ENCODE results near the gene CCDC92. TPM values are rescaled to one million over a fixed set of nuclear protein-coding genes. Genes with fewer than 3 reads are reported as not detected.

CCDC92 gene
- total and polyA plus RNA-seq, 2 of the 13 experiments (the other 11 are each of a cell fraction or from before 2014, with no cell fraction given), result 5.4 to 14.7 TPM

DNA sequence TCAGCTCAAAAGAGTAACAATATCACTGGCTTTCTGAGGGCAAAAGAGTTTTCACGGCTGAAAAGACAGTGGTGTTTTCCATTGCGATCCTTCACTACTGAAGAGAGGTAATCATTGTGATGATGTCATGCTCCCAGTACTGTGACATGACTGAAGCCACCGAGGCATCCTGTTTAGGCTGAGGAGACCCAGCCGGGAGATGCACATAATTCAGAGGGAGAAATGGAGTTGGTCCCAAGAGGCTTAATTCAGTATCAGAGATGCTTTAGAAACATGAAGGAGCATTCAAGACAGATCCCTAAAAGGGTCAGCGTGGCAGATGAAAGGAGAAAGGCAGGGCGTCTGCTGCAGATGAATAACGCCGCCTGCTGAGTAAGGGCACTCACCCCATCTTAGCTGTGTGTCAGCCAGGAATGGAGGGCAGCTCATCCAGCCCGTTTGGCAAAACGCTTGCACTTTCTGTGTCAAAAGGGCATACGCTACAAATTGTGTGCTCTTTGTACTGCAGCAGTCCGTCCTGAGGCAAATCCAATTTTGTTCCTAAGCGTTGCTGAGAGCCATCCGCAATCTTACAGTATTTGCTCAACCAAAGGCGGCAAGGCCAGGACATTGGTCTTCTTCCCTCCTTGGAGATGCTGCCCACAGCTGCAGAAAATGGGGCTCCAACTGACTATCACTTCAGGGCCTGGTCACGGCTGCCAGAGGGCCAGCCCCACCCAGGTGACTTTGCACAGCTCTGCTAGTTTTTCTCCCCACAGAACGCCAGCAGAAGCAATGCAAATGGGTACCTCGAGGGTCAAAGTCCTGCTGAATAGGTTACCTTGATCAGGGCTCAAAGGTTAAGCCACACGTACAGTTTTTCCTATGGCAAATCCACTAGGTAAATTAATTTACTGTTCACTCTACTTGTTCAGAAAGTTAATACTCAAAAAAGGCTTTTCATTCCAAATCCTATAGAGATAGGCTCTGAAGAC is 23.5 kb downstream of the CCDC92 start (continued):
- TF ChIP-seq, protein P1, sequence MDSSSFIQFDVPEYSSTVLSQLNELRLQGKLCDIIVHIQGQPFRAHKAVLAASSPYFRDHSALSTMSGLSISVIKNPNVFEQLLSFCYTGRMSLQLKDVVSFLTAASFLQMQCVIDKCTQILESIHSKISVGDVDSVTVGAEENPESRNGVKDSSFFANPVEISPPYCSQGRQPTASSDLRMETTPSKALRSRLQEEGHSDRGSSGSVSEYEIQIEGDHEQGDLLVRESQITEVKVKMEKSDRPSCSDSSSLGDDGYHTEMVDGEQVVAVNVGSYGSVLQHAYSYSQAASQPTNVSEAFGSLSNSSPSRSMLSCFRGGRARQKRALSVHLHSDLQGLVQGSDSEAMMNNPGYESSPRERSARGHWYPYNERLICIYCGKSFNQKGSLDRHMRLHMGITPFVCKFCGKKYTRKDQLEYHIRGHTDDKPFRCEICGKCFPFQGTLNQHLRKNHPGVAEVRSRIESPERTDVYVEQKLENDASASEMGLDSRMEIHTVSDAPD (CRISPR knock-in tag; IDR thresholded peaks at IDR 0.05), result no peak
- TF ChIP-seq ZKSCAN8 (CRISPR knock-in tag; IDR thresholded peaks at IDR 0.05; ENCODE audit: borderline replicate concordance), result no peak
- no peak for TF ChIP-seq ZNF496 (CRISPR knock-in tag; IDR thresholded peaks at IDR 0.05; ENCODE audit: insufficient replicate concordance)
- TF ChIP-seq ZSCAN9 (CRISPR knock-in tag; IDR thresholded peaks at IDR 0.05; ENCODE audit: borderline replicate concordance), result no peak
- TF ChIP-seq, protein P2, sequence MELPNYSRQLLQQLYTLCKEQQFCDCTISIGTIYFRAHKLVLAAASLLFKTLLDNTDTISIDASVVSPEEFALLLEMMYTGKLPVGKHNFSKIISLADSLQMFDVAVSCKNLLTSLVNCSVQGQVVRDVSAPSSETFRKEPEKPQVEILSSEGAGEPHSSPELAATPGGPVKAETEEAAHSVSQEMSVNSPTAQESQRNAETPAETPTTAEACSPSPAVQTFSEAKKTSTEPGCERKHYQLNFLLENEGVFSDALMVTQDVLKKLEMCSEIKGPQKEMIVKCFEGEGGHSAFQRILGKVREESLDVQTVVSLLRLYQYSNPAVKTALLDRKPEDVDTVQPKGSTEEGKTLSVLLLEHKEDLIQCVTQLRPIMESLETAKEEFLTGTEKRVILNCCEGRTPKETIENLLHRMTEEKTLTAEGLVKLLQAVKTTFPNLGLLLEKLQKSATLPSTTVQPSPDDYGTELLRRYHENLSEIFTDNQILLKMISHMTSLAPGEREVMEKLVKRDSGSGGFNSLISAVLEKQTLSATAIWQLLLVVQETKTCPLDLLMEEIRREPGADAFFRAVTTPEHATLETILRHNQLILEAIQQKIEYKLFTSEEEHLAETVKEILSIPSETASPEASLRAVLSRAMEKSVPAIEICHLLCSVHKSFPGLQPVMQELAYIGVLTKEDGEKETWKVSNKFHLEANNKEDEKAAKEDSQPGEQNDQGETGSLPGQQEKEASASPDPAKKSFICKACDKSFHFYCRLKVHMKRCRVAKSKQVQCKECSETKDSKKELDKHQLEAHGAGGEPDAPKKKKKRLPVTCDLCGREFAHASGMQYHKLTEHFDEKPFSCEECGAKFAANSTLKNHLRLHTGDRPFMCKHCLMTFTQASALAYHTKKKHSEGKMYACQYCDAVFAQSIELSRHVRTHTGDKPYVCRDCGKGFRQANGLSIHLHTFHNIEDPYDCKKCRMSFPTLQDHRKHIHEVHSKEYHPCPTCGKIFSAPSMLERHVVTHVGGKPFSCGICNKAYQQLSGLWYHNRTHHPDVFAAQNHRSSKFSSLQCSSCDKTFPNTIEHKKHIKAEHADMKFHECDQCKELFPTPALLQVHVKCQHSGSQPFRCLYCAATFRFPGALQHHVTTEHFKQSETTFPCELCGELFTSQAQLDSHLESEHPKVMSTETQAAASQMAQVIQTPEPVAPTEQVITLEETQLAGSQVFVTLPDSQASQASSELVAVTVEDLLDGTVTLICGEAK (IDR thresholded peaks at IDR 0.05), result no peak
- TF ChIP-seq, protein P2 (CRISPR knock-in tag; IDR thresholded peaks at IDR 0.05), result no peak; the same call in 1 of the 2 replicates
- TF ChIP-seq WIZ (CRISPR knock-in tag; IDR thresholded peaks at IDR 0.05), result no peak
- no peak for TF ChIP-seq KDM6A (CRISPR knock-in tag; IDR thresholded peaks at IDR 0.05; ENCODE audit: low read depth)
- TF ChIP-seq, protein P3, sequence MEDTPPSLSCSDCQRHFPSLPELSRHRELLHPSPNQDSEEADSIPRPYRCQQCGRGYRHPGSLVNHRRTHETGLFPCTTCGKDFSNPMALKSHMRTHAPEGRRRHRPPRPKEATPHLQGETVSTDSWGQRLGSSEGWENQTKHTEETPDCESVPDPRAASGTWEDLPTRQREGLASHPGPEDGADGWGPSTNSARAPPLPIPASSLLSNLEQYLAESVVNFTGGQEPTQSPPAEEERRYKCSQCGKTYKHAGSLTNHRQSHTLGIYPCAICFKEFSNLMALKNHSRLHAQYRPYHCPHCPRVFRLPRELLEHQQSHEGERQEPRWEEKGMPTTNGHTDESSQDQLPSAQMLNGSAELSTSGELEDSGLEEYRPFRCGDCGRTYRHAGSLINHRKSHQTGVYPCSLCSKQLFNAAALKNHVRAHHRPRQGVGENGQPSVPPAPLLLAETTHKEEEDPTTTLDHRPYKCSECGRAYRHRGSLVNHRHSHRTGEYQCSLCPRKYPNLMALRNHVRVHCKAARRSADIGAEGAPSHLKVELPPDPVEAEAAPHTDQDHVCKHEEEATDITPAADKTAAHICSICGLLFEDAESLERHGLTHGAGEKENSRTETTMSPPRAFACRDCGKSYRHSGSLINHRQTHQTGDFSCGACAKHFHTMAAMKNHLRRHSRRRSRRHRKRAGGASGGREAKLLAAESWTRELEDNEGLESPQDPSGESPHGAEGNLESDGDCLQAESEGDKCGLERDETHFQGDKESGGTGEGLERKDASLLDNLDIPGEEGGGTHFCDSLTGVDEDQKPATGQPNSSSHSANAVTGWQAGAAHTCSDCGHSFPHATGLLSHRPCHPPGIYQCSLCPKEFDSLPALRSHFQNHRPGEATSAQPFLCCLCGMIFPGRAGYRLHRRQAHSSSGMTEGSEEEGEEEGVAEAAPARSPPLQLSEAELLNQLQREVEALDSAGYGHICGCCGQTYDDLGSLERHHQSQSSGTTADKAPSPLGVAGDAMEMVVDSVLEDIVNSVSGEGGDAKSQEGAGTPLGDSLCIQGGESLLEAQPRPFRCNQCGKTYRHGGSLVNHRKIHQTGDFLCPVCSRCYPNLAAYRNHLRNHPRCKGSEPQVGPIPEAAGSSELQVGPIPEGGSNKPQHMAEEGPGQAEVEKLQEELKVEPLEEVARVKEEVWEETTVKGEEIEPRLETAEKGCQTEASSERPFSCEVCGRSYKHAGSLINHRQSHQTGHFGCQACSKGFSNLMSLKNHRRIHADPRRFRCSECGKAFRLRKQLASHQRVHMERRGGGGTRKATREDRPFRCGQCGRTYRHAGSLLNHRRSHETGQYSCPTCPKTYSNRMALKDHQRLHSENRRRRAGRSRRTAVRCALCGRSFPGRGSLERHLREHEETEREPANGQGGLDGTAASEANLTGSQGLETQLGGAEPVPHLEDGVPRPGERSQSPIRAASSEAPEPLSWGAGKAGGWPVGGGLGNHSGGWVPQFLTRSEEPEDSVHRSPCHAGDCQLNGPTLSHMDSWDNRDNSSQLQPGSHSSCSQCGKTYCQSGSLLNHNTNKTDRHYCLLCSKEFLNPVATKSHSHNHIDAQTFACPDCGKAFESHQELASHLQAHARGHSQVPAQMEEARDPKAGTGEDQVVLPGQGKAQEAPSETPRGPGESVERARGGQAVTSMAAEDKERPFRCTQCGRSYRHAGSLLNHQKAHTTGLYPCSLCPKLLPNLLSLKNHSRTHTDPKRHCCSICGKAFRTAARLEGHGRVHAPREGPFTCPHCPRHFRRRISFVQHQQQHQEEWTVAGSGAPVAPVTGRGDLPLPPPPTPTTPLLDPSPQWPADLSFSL (CRISPR knock-in tag; IDR thresholded peaks at IDR 0.05), result no peak
- TF ChIP-seq PITX1 (CRISPR knock-in tag; IDR thresholded peaks at IDR 0.05), result peak; percentile 72
- TF ChIP-seq ZNF430 (CRISPR knock-in tag; IDR thresholded peaks at IDR 0.05), result no peak

All from HepG2 (cell line).